Measurements from ENCODE around the gene STAB2.

The STAB2 gene

DNA sequence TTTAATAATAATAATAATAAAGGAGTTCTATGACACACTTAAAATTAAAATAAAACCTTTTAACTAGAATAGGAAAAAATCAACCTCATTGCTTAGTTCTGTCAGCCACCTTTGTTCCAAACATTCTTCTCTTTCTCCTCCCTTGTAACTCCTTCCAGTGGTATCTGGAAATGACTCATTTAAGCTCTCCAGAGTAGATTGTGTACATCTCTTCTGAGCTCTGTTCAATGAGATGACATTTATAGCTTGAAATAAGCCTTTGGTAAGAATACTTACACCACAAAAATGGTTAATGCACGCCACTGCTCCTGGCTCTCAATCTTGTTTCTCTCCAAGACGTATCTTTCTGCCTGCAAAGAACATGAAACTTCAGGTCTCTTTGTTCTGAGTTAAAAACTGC lies 70.3 kb downstream of the STAB2 start:
- DNase-seq = no peak

DNA sequence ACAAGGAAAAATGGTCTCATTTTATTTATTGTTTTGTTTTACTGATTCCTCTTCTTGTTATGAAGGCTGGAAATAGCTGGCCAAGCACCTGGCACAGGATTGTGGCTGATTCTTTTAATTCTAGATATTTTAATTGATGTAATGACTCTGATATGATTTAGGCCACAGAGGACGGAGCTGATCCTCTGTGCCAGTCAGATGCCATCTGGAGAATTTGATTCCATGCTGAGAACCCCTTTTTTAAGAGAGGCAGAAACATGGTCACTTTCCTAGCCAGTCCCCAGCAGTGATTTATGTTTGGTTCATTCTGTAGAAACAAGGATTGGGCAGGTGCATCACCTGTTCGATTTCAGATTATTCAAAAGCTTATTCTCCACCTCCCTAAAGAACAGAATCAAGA lies 77.6 kb downstream of the STAB2 start:
- no peak for DNase-seq

DNA sequence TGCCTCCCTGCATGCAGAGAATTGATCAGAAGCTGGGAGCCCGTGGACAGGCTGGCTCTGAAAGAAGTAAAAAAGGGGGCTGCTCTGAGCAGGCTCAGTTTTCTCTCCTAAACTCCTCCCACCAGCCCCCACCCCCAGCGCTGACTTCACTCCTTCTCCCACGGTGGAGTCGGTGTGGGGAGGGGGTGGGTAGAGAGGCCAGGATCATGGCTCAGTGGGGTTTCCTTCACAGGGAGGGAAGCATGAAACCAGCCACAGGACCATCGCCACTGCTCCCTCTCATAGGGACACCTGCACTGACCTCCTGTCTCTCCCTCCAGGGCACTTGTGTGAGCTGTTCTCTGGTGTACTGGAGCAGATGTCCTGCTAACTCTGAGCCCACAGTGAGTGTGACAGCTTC lies 78.9 kb downstream of the STAB2 start:
- no peak for DNase-seq

DNA sequence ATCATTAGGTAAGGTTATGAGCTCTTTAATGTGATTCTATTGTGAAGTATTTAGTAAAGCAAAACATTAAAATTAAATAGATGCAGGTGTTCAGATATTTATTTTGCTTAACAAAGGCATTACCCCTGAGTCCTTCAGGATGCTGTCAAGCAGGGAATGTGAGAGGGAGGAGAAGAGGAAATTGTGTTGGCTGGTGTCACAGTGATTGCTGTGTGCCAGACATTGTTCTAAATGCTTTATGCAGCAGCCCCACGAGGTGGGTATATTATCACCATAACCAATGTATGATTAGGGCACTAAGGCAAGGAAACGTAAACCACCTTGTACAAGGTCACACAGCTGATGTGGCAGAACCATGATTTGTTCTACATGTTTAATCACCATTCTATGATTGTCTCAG lies 80.1 kb downstream of the STAB2 start:
- no peak for DNase-seq

DNA sequence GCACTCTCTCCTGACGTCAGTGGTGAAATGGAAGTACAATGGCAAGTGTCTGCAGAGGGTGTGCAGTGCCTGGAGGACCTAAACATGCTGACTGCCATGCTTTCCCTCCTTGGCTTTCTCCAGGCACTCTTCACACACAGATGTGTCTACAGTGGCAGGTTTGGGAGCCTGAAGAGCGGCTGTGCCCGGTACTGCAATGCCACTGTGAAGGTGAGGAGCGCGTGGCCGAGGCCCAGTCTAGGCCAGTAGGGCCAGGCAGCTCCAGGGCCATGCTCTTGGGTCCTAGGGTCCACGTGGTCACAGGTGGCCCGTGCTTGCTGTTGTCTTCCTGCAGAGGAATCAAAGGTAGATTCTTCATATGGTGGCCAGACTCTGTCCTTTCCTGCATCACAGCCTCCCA lies 81.4 kb downstream of the STAB2 start:
- DNase-seq = no peak

DNA sequence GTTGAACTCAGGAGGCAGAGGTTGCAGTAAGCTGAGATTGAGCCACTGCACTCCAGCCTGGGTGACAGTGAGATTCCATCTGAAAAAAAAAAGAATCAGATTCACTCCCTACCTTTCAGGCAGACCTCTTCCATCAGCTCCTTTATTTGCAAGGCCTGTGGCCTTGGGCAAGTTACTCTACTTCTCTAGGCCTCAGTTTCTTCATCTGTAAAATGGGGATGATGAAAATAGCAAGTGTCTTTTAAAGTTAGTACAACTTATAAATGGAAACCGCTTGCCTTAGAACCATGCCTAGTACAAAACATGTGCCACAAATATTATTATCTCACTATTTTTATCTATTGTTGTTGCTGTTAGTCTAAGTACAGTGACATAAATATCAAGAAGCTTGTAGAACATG lies 84.3 kb downstream of the STAB2 start:
- DNase-seq = no peak

DNA sequence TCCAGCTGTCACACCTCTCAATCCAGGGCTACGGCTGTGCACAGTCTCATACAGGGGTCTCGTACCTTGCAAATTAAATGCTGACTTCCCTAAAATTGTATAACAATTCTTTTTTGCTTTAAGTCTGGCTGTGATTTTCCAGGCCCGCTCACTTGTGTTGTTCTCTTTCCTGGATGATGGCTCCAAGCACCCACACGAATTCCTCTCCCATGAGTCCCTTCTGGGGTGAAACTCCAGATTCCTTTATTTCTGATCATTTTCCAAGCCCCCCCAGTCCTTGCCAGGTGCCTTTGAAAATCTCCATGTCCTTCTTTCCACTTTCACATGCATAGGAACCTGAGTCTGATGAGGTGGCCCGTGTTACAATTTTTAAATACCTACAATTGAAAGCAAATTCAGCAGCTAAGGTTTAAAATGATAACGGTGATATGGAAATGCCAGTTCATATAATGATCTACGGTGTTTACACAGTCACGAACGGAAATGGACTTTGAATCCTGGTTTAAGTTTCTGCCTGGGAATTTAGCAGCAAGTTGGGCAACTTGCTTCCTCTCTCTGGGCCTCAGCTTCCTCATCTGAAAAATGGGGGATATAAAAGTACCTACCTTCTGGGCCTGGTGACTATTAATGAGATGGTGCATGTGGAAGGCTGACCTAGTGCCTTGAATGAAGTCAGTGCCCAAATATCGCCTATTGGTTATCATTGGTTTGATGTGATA lies 85.5 kb downstream of the STAB2 start:
- no peak for DNase-seq

DNA sequence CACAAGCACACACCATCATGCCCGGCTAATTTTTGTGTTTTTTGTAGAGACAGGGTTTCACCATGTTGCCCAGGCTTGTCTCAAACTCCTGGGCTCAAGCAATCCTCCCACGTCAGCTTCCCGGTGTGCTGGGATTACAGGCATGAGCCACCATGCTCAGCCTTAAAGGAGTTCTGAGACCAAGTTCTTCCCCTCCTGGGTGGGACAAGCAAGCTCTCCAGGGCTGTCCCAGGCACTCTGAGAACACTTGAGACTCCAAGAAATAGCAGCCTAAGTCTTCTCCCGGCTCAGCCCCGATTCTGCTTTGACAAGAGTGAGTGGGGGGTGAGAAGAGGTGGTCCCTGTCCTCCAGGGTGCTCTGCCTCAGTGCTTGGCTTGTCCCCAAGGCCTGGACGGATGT lies 86.4 kb downstream of the STAB2 start:
- DNase-seq = no peak

DNA sequence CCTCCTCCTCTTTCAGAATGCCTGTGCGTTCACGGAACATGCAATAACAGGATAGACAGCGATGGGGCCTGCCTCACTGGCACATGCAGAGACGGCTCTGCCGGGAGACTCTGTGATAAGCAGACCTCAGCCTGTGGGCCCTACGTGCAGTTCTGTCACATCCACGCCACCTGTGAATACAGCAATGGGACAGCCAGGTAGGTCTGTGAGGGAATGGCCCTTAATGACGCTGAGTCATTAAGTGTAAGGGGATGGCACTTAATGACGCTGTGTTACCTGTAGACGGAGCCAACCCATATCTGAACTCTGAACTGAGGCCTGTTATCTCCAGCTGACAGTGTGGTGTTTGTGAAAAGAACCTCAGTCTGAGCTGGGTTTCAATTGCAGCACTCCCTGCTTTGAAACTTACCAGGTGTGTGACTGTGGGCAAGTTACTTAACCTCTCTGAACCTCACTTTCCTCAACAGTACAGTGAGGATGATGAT lies 86.9 kb downstream of the STAB2 start:
- no peak for DNase-seq

DNA sequence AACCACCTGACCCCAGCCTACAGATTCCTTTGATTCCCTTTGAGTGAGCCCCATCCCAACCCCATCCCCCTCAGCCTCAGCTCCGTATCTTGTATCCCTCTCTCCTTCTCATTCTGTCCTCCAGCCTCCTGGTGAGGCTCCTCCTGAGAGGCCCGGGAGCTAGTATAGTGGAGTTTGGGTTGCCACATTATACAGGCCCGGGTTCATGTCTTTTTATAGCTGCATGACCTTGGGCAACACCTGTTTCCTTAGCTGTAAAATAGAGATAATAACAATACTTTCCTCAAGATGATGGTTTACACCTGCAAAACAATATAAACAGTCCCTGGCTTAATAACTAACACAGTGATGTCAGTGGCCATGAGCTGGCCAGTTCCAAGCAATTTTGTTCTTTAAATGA lies 89.8 kb downstream of the STAB2 start:
- no peak for DNase-seq

DNA sequence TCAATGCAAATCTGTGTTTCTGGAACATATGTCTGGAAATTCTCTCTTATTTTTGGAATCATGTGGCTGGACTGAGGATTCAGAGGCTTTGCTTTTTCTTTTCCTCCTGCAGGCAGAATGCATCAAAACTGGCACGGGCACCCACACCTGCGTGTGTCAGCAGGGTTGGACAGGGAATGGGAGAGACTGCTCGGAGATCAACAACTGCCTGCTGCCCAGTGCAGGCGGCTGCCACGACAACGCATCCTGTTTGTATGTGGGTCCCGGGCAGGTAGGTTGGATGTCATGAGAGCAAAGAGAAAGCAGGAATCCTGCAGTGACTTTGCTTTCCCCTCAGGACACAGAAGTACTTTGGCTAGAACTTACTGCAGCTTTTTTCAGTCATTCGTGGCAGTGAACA lies 90.3 kb downstream of the STAB2 start:
- DNase-seq = no peak

DNA sequence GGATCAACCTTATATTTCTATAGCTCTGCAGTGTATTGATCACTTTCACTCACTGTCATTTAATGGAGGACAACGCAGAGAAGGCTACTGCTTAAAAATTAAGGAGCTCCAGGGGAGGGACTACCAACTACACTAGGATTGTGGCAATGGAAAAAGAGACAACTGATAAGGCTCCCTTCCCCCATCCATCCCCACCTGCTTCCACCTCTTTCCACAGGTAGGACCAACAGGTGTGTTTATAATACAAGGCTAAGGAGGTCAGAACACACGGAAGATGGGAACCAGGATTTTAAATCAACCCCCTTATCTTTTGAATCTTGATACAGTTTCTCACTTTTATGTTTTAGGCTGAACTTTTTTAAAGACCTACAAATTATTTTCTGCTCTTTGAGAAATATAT lies 90.8 kb downstream of the STAB2 start:
- no peak for DNase-seq

DNA sequence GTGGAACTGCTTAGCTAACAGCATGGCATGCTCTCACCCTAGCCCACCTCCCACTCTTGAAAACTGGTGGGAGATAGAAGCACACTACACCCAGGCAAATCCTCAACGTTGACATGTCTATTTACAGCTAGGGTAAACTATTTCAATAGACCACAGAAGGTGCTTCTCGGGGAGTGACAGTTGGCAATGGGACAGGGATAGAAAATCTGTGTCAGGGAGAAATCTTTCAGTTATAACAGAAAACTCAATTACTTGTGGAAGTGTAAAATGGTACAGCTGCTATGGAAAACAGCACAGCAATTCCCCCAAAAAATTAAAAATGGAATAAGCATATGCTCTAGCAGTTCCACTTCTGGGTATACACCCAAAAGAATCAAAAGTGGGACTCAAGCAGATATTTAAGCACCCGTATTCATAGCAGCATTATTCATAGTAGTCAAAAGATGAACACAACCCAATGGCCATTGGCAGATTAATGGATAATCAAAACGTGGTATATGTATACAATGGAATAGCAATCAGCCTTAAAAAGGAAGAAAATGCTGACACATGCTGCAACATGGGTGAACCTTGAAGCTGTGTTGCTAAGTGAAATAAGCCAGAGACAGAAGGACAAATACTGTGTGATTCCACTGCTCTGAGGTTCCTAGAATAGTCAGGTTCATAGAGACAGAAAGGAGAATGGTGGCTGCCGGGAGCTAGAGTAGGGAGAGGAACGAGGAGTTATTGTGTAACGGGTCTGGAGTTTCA lies 92.5 kb downstream of the STAB2 start:
- no peak for DNase-seq

DNA sequence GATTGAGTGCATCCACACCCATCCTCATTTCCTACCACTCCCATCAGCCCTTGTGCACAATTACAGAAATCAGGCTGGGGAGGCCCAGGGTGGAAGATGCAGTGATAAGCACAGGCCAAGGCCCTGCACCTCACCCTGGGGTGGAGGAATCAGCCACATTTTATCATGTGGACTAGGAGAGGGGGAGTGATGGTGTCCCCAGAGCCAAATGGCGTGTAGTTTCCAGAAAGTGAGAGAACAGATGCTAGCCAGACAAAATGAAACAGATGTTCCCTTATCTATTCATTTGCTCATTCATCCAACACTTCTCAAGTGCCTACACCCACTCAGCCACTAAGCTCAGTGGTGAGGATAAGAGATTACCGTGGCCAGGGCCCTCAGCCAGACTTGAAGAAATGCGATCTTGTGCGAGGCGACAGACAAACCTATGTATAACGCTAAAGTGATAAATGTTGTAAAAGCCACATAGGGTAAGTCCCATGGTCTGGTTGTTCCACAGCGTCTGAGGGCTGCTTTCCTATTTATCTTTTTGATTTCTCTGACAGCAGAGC lies 93.6 kb downstream of the STAB2 start:
- no peak for DNase-seq

DNA sequence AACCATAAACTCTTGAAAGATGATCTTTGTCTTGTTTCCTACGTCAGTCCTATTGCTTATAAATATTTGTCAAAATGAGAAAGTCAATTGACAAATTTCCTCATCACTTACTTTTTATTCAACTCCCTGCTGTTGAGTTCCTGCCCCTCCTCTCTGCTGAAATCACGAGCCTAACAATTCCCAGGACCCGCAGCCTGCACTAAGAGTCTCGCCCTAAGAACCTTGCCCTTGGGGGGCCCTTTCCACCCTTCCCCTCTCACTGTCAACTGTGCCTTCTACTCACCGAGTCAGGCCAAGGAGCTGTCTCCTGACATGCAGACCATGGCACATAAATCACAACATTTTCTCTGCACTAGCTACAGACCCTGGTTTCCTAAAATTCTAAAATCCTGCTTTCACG lies 99.0 kb downstream of the STAB2 start:
- DNase-seq = no peak

DNA sequence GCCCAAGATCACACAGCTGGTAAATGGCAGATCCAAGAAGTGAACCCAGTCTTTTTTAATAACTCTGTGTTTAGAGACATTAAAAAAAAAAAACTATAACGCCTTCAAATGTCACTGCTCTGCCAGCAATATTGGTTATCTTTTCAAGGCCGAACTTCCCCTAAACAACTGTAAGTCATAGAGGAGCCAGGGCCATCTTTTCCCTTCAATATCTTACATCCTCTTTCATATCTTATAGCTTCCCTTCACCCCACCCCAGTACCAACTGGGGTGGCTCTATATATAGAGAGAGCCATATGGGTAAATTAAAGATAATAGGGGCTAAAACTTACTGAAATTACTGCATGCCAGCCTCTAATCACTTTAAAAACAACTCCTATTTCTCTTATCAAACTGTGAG lies 100.2 kb downstream of the STAB2 start:
- no peak for DNase-seq

DNA sequence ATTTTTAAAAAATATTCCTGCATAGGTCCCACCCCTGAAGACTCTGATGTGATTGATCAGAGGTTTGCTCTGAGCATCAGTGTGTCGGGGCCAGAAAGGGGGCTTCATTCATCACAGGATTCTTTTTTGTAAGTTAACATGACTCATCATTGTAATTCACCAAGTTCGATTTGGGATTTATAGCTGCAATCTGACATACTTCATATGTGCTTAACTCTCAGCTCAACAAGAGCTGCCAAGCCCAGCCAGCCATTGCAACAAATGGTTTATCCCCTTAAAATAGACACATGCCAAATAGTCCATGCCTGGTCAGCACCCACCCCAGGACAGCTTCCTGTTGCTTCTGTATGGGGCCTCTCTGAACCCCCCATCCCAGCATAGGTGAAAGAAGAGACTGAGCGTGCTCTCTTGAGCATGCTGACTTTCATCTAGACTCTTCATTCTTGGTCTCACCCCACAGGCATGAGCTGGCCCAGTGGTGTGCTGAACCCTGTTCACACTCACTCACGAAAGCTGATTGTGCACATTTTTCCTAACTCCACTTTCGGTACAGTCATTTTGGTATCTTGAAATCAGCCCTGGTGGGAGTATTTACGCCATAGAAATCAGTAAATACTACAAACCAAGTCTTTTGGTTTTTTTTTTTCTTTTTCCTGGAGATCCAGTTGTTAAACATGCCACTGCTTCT lies 101.4 kb downstream of the STAB2 start:
- no peak for DNase-seq

DNA sequence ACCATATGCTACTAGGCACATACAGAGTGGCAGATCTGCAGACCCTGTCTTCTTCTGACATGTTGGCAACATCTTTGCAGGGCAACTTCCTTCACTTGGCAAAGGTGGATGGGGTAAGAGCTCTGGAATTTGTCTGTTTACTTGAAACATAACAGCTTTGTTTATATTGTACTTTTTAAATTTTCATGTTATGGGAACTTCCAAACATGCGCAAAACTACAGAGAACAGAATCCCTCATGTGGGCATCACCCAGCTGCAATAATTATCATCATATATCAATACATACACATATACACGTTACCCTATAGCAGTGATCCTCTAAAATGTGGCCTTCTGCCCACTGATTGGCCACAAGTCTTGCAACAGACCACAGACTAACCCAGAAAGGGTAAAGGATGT lies 103.4 kb downstream of the STAB2 start:
- no peak for DNase-seq

DNA sequence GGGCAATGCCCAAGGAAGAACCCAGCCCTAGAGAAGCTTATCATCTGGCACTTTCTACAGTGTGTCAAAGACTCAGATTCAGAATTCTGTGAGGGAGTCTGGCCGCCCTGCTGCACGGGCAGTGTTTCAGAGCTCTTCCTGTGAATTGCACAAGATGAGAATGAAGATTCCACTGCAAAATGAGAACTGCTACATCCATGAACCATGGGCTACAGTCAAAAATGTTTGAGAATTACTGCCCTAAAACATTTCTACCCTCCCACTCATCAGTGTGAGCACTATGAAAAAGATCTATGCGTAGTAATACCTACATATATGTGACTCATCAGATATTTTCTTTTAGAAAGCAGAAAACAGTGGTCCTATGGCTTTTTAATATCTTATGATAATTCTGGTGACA lies 104.0 kb downstream of the STAB2 start:
- DNase-seq = no peak

DNA sequence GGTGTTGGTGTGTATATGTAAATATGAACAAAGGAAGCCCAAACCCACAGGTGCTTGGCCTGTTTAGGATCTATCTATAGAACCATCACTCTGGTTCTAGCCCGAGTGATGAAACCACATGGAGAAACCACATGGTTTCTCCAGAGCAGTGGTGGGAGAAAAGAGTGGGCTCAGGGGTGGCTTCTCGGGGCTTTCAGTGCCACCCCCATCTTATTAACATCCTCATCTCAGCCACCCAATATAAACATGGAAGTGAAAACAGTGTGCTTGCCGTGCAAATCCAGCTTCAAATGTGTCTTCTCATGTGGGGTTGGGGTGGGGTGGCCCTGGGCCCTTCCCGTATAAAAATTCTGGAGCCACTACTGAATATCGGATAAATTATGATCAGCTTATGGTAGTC lies 109.0 kb downstream of the STAB2 start:
- DNase-seq = no peak

DNA sequence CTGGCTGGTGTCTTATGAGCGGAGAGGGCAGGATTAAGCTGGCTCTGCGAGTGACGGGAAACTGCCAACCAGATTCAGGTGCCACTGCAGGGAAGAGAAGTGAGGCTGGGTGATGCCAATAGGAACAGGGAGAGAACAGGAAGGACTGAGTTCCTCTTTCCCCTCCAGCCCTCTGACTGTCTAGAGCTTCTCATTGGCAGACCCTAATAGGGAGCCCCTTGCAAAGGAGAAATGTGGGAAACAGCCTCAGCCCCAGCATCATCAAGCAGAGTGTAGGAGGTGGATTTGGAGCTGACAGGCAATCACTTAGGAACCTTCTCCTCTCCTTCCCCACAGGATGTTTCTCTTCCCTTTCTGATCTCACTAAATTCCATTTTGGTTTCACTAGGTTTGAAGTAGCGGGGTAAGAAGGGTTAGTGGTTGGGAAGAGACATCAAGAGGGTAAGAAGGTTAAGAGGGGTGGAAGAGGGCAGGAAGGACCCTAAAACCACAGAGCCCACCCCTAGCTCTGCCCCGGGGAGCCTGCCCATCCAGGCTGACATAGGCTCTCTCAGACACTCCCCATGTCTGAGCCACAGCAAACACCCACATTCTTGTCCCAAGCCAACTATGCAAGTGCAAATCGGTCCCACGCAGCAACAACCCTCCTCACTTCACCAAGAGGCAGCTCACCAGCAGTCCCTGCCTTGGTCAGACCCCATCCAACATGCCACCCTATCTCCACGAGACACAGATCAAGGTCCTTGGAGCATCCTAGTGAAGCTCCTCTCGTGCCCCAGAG lies 111.1 kb downstream of the STAB2 start:
- no peak for DNase-seq

DNA sequence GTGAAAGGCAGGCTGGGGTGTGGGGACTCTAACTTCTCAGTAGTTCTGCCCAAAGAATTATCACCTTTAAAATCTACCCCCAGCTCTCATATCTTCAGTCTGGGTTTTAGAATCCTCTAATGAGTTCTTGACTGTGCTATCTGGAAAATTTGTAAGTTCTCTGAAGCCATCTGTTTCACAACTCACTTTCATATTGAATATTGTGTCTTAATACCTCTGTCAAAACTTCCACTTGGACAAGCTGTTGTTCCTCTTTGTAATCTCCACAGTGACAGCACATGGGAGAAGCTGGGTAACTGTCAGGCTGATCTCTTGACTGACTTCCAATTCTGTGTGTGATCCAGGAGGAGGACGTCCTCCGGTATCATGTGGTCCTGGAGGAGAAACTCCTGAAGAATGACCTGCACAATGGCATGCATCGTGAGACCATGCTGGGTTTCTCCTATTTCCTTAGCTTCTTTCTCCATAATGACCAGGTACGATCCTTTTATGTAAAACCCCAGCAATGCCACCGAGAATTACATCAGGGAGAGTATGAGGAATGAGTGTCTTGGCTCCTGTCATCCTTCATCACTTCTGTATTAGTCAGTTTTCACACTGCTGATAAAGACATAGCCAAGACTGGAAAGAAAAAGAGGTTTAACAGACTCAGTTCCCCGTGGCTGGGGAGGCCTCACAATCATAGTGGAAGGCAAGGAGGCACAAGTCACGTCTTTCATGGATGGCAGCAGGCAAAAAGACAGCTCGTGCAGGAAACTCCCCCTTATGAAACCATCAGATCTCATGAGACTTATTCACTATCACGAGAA lies 111.9 kb downstream of the STAB2 start:
- DNase-seq = no peak

All from stimulated activated naive CD4-positive, alpha-beta T cell (primary cell).